GM21825 (cell line): Measurements from ENCODE around the gene HOXC9.

Source experiments
- ATAC-seq: cut with Tn5 transposase; IDR thresholded peaks from one replicate; pipeline ENCODE4 v1.9.1; 2021; ENCODE audit warnings: mild to moderate bottlenecking, moderate library complexity; ENCODE audit not compliant: unreplicated experiment

Gene HOXC9

GRCh38 chr12:54051026-54051842 is 51.3 kb downstream of the HOXC9 start:
- ATAC-seq = no peak

GRCh38 chr12:54051874-54052437 is 52.0 kb downstream of the HOXC9 start:
- ATAC-seq = no peak

GRCh38 chr12:54052438-54053002 is 52.6 kb downstream of the HOXC9 start:
- peak; percentile 17 for ATAC-seq
